Stimulated activated naive CD8-positive, alpha-beta T cell treated with anti-CD3 and anti-CD28 coated beads, Interleukin-15, amount 100 ng/mL, for 72 hours (primary cell): ENCODE measurements around the gene MYO1A.

Source experiments
- ATAC-seq: fragments of 150-1000 bp; cut with Tn5 transposase; 2 replicates; pipeline ENCODE4 v1.10.0; 2021; ENCODE audit warnings: mild to moderate bottlenecking, moderate library complexity
- DNase-seq, 2 donors: peaks; one replicate each; pipeline ENCODE4 v3.0.0; 2021 to 2022
- H3K27ac Mint-ChIP-seq, 2 donors: one replicate each; pipeline ENCODE4 v1.8.0; 2022; ENCODE audit warnings: mild to moderate bottlenecking in 2 of 2, mixed read lengths in 2 of 2, moderate library complexity in 2 of 2
- H3K27me3 Mint-ChIP-seq: one replicate; pipeline ENCODE4 v1.8.0; 2022; ENCODE audit warnings: mixed read lengths
- H3K4me1 Mint-ChIP-seq: one replicate; pipeline ENCODE4 v1.8.0; 2022; ENCODE audit warnings: mild to moderate bottlenecking, mixed read lengths
- H3K4me3 Mint-ChIP-seq, 2 donors: one replicate each; pipeline ENCODE4 v1.8.0; 2022; ENCODE audit warnings: mild to moderate bottlenecking in 2 of 2, mixed read lengths in 2 of 2, moderate library complexity in 1 of 2
- H3K9me3 Mint-ChIP-seq, 2 donors: one replicate each; pipeline ENCODE4 v1.8.0; 2022; ENCODE audit warnings: mixed read lengths in 2 of 2

MYO1A gene

DNA sequence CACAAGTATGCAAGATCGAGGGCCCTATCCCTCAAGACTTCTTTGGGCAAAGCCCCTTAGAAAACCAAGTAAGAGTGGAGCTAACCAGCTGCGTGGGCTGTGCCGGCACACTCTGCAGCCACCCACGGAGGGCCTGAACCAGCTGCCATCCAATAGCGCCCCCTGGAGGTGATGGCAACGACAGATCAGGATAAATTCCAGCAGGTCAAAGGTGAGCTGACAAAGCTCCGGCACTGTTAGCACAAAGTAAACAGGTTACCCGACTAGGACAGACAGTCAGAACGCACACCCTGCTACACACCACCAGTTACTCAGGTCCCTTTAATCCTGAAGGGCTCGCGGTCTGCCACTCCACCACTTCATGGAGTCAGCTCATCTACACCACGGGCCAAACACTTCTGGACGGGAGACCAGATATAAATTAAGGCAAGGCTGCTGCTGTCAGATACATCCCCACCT, 48.5 kb downstream of the MYO1A start:
- Mint-ChIP-seq H3K4me3 (no peak overlapping the region), H3K4me1 (peaks cover 68% of the 10 kb centered on the region), H3K27ac (no peak overlapping the region), H3K27me3 (no peaks in the 10 kb centered on the region), H3K9me3 (no peaks in the 10 kb centered on the region)
- peak; percentile 60 for ATAC-seq
- DNase-seq: peak; percentile 67 to 75

DNA sequence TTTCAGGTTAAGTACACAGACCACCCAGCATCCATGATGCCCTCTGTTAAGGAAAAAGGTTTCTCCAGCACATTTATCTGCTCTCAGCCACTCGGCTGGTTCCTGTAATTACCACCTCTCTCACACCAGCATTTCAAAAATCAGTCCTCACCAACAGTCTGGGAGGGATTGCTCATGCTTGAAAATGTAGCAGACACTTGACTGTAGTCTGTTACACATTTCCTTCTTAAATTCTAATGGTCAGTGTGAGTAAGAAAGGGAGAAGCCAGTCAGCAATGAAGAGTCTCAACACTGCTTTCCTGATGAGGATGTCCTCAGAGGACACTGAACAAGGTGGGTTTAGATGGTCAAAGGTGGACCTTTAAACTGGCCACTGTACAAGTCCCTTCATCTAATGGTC, 49.5 kb downstream of the MYO1A start:
- ATAC-seq (peak; percentile 31), DNase-seq (no peak)
- Mint-ChIP-seq H3K4me1 (peaks cover 69% of the 10 kb centered on the region), H3K27ac (no peak overlapping the region), H3K4me3 (no peak overlapping the region), H3K27me3 (no peaks in the 10 kb centered on the region), H3K9me3 (no peaks in the 10 kb centered on the region)

DNA sequence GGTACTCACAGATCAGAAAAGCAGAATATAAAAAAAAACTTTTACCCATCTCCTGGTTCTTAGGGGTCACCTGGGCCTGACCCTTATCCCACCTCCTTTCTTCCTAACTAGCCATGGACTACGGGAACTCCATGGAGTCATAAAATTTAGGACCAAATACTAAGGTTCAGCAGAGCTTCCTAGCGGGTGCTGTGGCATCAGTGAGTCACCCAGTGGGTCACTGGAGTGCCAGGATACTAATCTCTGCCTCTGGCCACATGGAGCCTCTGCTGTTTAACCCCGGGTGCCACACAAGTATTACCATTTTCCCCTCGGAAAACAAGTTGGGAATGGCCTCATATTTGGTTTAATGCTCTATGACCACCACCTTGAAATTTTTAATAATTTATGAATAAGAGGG, 50.5 kb downstream of the MYO1A start:
- Mint-ChIP-seq H3K9me3 (no peaks in the 10 kb centered on the region), H3K4me3 (peak overlapping the region in 1 of 2 donors; percentile 33), H3K27me3 (no peaks in the 10 kb centered on the region), H3K4me1 (peaks cover 61% of the 10 kb centered on the region), H3K27ac (no peak overlapping the region)
- DNase-seq (no peak), ATAC-seq (no peak)

DNA sequence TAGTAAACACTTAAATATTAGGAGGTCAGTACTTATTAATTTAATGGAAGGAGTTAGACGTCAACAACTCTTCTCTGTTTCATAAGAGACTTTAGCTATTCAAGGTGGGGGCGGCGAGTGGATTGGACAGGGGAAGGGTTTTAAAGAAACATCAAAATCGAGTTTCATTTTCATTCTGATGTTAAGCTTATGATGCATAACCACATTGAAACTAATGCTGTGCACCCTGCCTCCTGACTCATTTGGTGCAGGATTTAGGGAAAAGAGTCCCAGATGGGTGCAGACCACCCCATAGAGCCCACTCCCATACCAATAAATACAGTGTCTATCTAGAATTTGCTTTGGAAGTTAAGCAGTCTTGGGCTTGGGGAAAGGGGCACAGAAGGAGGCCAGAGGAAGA, 50.9 kb downstream of the MYO1A start:
- no peaks in the 10 kb centered on the region for H3K27me3 Mint-ChIP-seq
- peak overlapping the region; percentile 11 to 57 for H3K4me3 Mint-ChIP-seq
- peaks cover 61% of the 10 kb centered on the region for H3K4me1 Mint-ChIP-seq
- no peaks in the 10 kb centered on the region for H3K9me3 Mint-ChIP-seq
- ATAC-seq: peak; percentile 87
- peak; percentile 39 to 57 for DNase-seq
- peak overlapping the region; percentile 19 to 87 for H3K27ac Mint-ChIP-seq

DNA sequence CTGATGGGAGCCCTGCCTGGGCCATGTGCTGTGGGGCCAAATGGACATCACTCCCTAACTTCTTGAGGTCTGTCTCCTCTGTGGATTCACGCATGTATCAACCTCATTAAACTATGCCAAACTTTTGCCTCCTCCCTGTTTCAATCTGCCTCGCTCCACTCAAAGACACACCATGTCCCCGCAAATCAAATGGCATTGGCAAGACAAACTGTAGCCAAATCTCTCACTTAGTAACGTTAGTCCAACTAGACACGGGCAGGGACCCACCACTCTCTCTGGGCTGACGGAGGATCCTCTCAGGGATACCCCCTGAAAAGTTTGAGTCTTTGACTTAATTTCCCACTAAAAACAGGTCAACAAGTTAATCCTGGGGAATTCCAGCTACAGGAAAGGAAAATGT, 51.6 kb downstream of the MYO1A start:
- H3K27me3 Mint-ChIP-seq: no peaks in the 10 kb centered on the region
- DNase-seq: no peak
- H3K4me1 Mint-ChIP-seq: peaks cover 61% of the 10 kb centered on the region
- H3K27ac Mint-ChIP-seq: peak overlapping the region; percentile 19 to 87
- H3K4me3 Mint-ChIP-seq: peak overlapping the region; percentile 9 to 57
- ATAC-seq: no peak
- H3K9me3 Mint-ChIP-seq: no peaks in the 10 kb centered on the region

DNA sequence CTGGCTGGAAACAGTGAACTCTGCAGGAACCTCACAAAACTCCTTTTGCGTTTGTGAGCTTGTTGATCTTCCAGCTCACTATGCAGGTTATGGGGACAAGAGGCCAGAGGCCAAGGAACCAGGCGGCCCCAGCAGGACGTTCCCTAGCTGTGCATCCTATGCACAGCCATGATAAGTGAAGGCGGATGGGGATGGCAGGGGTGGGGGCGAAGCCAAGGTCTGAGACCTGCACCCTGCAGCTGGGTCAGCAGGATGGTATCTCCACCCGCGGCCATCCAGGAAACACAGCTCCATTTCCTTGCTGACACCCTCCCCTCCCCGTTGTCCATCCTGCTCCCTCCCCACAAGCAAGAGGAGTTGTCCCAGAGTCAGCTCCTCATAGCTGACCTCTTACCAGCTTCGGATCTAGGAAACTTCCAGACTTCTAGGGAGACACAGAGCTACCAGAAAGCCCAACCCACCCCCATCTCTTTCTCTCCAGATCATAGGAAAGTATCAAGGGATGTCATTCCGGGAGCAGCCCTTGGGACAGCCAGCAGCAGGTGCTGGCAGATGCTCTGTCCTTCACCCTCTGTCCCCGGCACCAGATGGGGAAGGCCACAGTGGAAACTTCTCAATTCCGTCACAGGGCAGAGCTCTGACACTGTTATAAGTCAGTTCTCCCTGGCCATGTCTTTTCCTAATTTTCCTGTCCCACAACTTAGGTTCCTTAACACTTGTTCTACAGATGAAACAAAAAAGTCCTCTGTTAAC, 53.0 kb downstream of the MYO1A start:
- no peak overlapping the region for H3K27ac Mint-ChIP-seq
- no peaks in the 10 kb centered on the region for H3K9me3 Mint-ChIP-seq
- no peak for DNase-seq
- no peaks in the 10 kb centered on the region for H3K27me3 Mint-ChIP-seq
- no peak for ATAC-seq
- H3K4me3 Mint-ChIP-seq: no peak overlapping the region
- peaks cover 54% of the 10 kb centered on the region for H3K4me1 Mint-ChIP-seq

DNA sequence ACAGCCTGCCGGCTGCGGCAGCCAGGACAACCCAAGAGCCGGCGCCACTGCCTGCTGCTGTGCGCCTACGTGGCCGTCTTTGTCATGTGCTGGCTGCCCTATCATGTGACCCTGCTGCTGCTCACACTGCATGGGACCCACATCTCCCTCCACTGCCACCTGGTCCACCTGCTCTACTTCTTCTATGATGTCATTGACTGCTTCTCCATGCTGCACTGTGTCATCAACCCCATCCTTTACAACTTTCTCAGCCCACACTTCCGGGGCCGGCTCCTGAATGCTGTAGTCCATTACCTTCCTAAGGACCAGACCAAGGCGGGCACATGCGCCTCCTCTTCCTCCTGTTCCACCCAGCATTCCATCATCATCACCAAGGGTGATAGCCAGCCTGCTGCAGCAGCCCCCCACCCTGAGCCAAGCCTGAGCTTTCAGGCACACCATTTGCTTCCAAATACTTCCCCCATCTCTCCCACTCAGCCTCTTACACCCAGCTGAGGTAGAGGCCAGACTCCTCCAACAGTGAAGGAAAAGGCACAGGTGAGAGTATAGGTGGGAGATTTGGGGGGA, 53.9 kb downstream of the MYO1A start:
- no peak for DNase-seq
- peak overlapping the region in 1 of 2 donors; percentile 67 for H3K27ac Mint-ChIP-seq

DNA sequence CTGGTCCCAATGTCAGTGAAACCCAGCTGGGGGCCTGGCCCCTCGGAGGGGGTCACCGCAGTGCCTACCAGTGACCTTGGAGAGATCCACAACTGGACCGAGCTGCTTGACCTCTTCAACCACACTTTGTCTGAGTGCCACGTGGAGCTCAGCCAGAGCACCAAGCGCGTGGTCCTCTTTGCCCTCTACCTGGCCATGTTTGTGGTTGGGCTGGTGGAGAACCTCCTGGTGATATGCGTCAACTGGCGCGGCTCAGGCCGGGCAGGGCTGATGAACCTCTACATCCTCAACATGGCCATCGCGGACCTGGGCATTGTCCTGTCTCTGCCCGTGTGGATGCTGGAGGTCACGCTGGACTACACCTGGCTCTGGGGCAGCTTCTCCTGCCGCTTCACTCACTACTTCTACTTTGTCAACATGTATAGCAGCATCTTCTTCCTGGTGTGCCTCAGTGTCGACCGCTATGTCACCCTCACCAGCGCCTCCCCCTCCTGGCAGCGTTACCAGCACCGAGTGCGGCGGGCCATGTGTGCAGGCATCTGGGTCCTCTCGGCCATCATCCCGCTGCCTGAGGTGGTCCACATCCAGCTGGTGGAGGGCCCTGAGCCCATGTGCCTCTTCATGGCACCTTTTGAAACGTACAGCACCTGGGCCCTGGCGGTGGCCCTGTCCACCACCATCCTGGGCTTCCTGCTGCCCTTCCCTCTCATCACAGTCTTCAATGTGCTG, 54.6 kb downstream of the MYO1A start:
- peak overlapping the region in 1 of 2 donors; percentile 67 for H3K27ac Mint-ChIP-seq
- no peaks in the 10 kb centered on the region for H3K27me3 Mint-ChIP-seq
- no peak for DNase-seq
- no peak for ATAC-seq
- H3K4me1 Mint-ChIP-seq: peaks cover 48% of the 10 kb centered on the region
- no peaks in the 10 kb centered on the region for H3K9me3 Mint-ChIP-seq
- no peak overlapping the region for H3K4me3 Mint-ChIP-seq

More for the DNA sequence above, 53.9 kb downstream of the MYO1A start:
- Mint-ChIP-seq H3K9me3 (no peaks in the 10 kb centered on the region), H3K27me3 (no peaks in the 10 kb centered on the region), H3K4me3 (no peak overlapping the region), H3K4me1 (peaks cover 54% of the 10 kb centered on the region)
- no peak for ATAC-seq

DNA sequence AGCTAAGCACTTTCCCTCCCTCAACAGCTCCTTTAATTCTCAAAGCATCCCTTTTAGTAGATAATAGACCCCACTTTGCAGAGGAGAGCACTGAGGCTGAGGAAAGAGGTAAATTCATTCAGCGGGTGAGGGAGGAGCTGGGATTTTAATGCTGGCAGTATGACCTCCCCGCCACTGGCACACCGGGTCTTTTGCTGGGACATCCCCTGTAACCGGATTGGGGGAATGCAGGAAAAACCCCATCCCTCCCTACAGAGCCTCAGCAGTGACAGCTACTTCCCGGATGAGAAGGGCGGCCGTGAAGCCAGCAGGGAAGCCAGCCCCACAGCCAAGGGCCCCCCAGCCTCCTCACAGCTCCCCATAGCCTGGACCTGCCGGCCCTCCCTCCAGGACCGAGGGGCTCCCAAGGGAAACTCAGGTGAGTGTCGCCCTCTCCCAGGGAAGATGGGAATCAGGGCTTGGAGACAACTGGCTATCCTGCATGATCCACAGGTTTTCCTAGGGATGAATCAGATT, 55.6 kb downstream of the MYO1A start:
- DNase-seq (no peak), ATAC-seq (no peak)
- peaks cover 38% of the 10 kb centered on the region for H3K4me1 Mint-ChIP-seq
- no peaks in the 10 kb centered on the region for H3K27me3 Mint-ChIP-seq
- no peak overlapping the region for H3K4me3 Mint-ChIP-seq
- no peaks in the 10 kb centered on the region for H3K9me3 Mint-ChIP-seq
- H3K27ac Mint-ChIP-seq: no peak overlapping the region

DNA sequence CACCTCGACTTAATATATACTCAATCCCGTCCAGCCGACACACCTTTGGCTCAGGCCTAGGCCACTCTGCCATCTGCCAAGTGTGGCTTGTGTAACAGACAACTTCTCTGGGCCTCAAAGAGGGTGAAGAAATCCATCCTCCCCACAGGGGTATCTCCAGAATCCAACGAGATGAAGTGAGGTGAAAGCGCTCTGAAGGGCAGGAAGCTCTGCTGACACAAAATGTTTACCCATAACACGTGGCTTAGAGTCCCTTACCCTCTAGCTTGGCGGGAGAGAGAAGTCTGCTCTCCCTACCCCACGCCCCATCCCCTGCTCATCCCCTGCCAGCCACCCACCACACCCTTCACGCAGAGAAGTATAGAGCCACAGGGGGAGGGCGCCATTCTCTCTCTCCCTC, 56.6 kb downstream of the MYO1A start:
- Mint-ChIP-seq H3K27ac (no peak overlapping the region), H3K4me3 (no peak overlapping the region), H3K9me3 (no peaks in the 10 kb centered on the region), H3K27me3 (no peaks in the 10 kb centered on the region), H3K4me1 (peaks cover 28% of the 10 kb centered on the region)
- no peak for DNase-seq
- ATAC-seq: no peak

DNA sequence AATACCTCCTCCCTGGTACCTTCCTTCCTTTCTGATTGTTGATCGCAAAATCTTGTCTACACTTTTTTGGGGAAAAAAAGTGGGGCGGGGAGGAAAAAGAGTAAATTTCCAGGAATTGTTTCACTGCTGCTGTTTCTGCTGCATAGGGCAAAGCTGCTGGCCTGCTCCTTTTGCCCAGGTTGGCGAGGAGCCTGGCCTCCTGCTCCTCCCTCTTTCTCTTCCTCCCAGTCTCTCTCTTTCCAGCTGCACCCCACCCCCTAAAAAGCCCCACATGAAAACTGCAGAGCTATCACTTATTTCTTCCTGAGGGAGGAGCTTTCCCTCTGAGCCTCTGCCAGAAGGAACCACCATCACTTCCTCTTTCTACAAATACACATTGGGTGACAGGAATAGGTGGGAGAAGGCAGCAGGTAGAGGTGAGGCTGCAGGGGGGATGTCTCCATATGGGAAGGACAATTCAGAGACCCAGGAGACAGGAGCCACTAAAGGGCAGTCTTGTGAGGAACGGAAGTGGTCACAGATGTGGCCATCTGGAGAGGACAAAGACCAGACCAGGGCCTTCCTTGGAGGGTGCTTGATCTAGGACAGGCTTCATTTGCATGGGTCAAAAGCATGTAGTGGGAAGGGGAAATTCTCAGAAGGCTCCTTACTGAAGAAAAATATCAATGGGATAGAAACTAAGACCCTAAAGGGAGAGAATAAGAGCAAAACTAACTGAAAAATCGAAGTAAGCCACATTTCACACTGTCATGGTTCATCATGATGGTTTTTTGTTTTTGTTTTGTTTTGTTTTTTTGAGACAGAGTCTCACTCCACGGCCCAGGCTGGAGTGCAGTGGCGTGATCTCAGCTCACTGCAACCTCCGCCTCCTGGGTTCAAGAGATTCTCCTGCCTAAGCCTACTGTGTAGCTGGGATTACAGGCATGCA, 58.3 kb downstream of the MYO1A start:
- H3K4me1 Mint-ChIP-seq: peaks cover 24% of the 10 kb centered on the region
- no peak for ATAC-seq
- peak overlapping the region in 1 of 2 donors; percentile 58 for H3K27ac Mint-ChIP-seq
- no peak for DNase-seq
- no peaks in the 10 kb centered on the region for H3K27me3 Mint-ChIP-seq
- no peak overlapping the region for H3K4me3 Mint-ChIP-seq
- H3K9me3 Mint-ChIP-seq: no peaks in the 10 kb centered on the region

DNA sequence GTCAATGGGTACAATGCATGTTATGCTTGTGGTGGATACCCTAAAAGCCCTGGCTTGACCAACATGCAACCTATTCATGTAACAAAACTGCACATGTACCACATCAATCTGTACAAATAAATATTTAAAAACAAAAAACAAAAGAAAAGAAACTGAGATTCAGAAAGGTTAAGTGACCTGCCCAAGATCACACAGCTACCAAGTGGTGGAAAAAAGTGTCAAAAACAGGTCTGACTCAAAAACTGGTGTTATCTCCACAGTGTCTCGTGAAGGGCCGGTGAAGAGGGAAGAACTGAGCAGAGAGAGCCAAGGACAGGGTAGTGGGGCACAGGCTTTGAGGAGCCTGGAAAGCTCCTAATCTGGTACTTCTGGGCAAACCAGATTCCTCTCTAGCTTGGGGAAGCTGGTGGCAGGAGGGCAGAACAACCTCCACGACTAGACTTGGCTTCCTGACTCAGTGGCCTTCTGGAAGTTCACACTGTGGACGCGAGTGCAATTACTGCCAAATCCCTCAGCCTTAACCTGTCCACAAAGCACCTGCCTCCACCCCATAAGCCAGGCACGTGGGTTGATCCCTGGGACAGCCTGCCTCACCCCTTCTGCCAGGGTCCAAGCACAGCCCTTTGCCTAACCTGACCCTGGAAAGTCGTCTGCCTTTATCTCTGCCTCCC, 59.1 kb downstream of the MYO1A start:
- Mint-ChIP-seq H3K4me3 (no peak overlapping the region), H3K9me3 (no peaks in the 10 kb centered on the region), H3K27me3 (no peaks in the 10 kb centered on the region), H3K27ac (no peak overlapping the region), H3K4me1 (peaks cover 24% of the 10 kb centered on the region)
- DNase-seq: no peak
- no peak for ATAC-seq

DNA sequence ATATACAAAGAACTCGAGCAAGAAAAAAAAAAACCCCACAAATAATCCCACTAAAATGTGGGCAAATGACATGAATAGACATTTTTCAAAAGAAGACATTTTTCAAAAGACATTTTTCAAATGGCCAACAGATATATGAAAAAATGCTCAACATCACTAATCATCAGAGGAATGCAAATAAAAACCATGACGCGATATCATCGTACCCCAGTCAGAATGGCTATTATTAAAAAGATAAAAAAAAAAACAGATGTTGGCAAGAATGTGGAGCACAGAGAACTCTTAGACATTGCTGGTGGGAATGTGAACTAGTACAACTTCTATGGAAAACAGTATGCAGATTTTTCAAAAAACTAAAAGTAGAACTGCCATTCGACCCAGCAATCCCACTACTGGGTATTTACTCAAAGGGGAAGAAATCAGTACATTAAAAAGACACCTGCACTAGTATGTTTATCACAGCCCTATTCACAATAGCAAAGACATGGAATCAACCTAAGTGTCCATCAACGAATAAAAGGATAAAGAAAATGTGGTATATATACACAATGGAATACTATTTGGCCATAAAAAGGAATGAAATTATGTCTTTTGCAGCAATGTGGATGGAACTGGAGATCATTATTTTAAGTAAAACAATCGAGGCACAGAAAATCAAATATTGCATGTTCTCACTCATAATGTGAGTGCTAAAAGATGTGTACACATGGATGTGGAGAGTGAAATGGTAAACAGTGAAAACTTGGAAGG, 59.9 kb downstream of the MYO1A start:
- H3K4me1 Mint-ChIP-seq: peaks cover 26% of the 10 kb centered on the region
- H3K9me3 Mint-ChIP-seq: no peaks in the 10 kb centered on the region
- DNase-seq (no peak), ATAC-seq (no peak)
- no peaks in the 10 kb centered on the region for H3K27me3 Mint-ChIP-seq
- no peak overlapping the region for H3K27ac Mint-ChIP-seq
- no peak overlapping the region for H3K4me3 Mint-ChIP-seq

DNA sequence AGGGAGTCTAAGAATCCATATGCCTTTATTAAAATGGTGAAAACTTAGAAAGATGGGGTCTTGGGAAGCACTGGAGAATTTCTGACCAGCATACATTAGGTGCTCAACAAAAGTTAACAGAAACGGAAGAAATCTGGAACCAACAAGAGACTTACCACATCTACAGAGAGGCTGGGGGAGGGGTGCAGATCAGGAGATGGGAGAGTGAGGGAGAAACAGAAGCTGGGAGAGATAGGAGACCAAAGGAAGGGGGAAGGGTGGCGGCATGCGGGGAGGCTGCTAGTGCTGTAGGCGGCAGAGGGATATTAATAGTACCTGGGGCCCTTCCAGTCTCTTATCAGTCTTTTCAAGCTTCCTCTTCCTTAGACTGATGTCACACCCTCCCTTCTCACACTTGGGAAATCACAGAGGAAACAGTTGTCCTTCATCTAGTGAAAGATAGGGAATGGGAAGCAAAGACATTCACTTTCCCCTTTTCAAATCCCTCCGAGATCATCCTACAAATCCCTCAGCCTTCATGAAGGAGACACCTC, 61.7 kb downstream of the MYO1A start:
- Mint-ChIP-seq H3K4me1 (peaks cover 26% of the 10 kb centered on the region), H3K27me3 (no peaks in the 10 kb centered on the region), H3K27ac (no peak overlapping the region), H3K4me3 (no peak overlapping the region), H3K9me3 (no peaks in the 10 kb centered on the region)
- DNase-seq: no peak
- no peak for ATAC-seq
